Activated T-helper 2 cell treated with anti-CD3 and anti-CD28 coated beads, Interferon-gamma antibody, Interleukin-2, Interleukin-4, amounts not matched to agents 10 μg/mL and 5 μg/mL and 100 μg/mL, durations not matched to agents 14 hours and 24 hours and 36 hours (primary cell): ENCODE measurements around the gene VEZT. TPM values are rescaled to one million over a fixed set of nuclear protein-coding genes. Genes with fewer than 3 reads are reported as not detected.

Experiments used
- DNase-seq: peaks from one replicate; pipeline ENCODE4 v3.0.0; 2021; ENCODE audit warnings: low spot score
- H3K27ac Mint-ChIP-seq: one replicate; pipeline ENCODE4 v1.8.0; 2021; ENCODE audit warnings: mixed read lengths
- H3K27me3 Mint-ChIP-seq: one replicate; pipeline ENCODE4 v1.8.0; 2021; ENCODE audit warnings: low read depth, mixed read lengths
- H3K36me3 Mint-ChIP-seq: one replicate; pipeline ENCODE4 v1.8.0; 2021; ENCODE audit warnings: low read depth, mixed read lengths
- H3K4me1 Mint-ChIP-seq: one replicate; pipeline ENCODE4 v1.8.0; 2021; ENCODE audit warnings: low read depth, mixed read lengths
- H3K4me3 Mint-ChIP-seq: one replicate; pipeline ENCODE4 v1.8.0; 2021; ENCODE audit warnings: low read depth, mild to moderate bottlenecking, moderate library complexity, mixed read lengths
- H3K9me3 Mint-ChIP-seq: one replicate; pipeline ENCODE4 v1.8.0; 2021; ENCODE audit warnings: mixed read lengths
- intact Hi-C: fragments of 100-400 bp; cut with micrococcal nuclease; formaldehyde crosslinking; loops from one replicate; pipeline ENCODE4 v1.15.1; 2023
- total RNA-seq: library from RNA; stranded (reverse); gene quantifications from 2 replicates; pipeline ENCODE4 v1.2.3, GENCODE V29; 2022

Gene VEZT
- total RNA-seq, 1 donor from 2014 or later, result 62.6 TPM

- peaks cover 3% of the 10 kb centered on the region for H3K27me3 Mint-ChIP-seq
- no peaks in the 10 kb centered on the region for H3K36me3 Mint-ChIP-seq
- no peak overlapping the region for H3K27ac Mint-ChIP-seq
- H3K9me3 Mint-ChIP-seq, result no peaks in the 10 kb centered on the region
- DNase-seq, result no peak
- no peak overlapping the region for H3K4me3 Mint-ChIP-seq
- intact Hi-C loops, result no loop called here
- H3K4me1 Mint-ChIP-seq, result no peaks in the 10 kb centered on the region
Measured at GRCh38 chr12:95349291-95349690, 131.7 kb downstream of the VEZT start.

- DNase-seq, result no peak
- Mint-ChIP-seq H3K9me3 (no peaks in the 10 kb centered on the region), H3K4me1 (no peaks in the 10 kb centered on the region), H3K36me3 (no peaks in the 10 kb centered on the region), H3K27ac (no peak overlapping the region), H3K27me3 (peaks cover 3% of the 10 kb centered on the region), H3K4me3 (no peak overlapping the region)
- intact Hi-C loops, result no loop called here
Measured at GRCh38 chr12:95351748-95352147, 134.1 kb downstream of the VEZT start.

Other genes with a start within 250 kb of the VEZT start
- gene NDUFA12, start 214.1 kb upstream of the VEZT start, total RNA-seq, result 117 and 118 TPM in 2 replicates
- gene NR2C1, start 144.2 kb upstream of the VEZT start, total RNA-seq, result 28.5 and 30.0 TPM in 2 replicates
- 0.69 and 1.1 TPM in 2 replicates for gene FGD6, start 340 bp upstream of the VEZT start, total RNA-seq